LNCaP clone FGC (cell line): ENCODE measurements around the gene COX7B2.

ENCODE experiments used
- DNase-seq: peaks from one replicate; pipeline ENCODE4 v3.0.0-alpha.2; 2011; ENCODE audit warnings: low read depth
- H3K4me3 ChIP-seq: 2 replicates; pipeline ENCODE4 v1.5.1; 2011; ENCODE audit warnings: mild to moderate bottlenecking, low read depth, low read length, control low read depth
- CTCF ChIP-seq: IDR thresholded peaks from 2 replicates; pipeline ENCODE4 v1.5.1; 2012; ENCODE audit warnings: mild to moderate bottlenecking; ENCODE audit not compliant: control insufficient read depth, insufficient read depth; ENCODE audit errors: extremely low read depth

COX7B2 gene

GRCh38 chr4:46949822-46950221 is 40.8 kb upstream of the COX7B2 start:
- TF ChIP-seq CTCF = no peak

GRCh38 chr4:46947541-46947940 is 38.5 kb upstream of the COX7B2 start:
- DNase-seq = no peak
- no peak for TF ChIP-seq CTCF

More at GRCh38 chr4:46949822-46950221, 40.8 kb upstream of the COX7B2 start:
- no peak overlapping the region for H3K4me3 ChIP-seq
- DNase-seq = no peak

GRCh38 chr4:46946919-46947536 is 38.0 kb upstream of the COX7B2 start:
- H3K4me3 ChIP-seq = no peak overlapping the region
- DNase-seq = no peak
- TF ChIP-seq CTCF = no peak

More at GRCh38 chr4:46947541-46947940, 38.5 kb upstream of the COX7B2 start:
- no peak overlapping the region for H3K4me3 ChIP-seq

- TF ChIP-seq CTCF = no peak
Observed at GRCh38 chr4:46945062-46945461, 36.0 kb upstream of the COX7B2 start.

GRCh38 chr4:46944345-46944744 is 35.3 kb upstream of the COX7B2 start:
- no peak overlapping the region for H3K4me3 ChIP-seq
- TF ChIP-seq CTCF = no peak
- DNase-seq = no peak

More at GRCh38 chr4:46945062-46945461, 36.0 kb upstream of the COX7B2 start:
- H3K4me3 ChIP-seq = no peak overlapping the region
- DNase-seq = no peak

GRCh38 chr4:46937493-46937892 is 28.4 kb upstream of the COX7B2 start:
- no peak overlapping the region for H3K4me3 ChIP-seq
- no peak for DNase-seq
- peak; percentile 26 for TF ChIP-seq CTCF

GRCh38 chr4:46934726-46935125 is 25.7 kb upstream of the COX7B2 start:
- no peak for TF ChIP-seq CTCF
- no peak for DNase-seq
- no peak overlapping the region for H3K4me3 ChIP-seq
